ENCODE measurements around the gene HID1. TPM values are rescaled to one million over a fixed set of nuclear protein-coding genes. Genes with fewer than 3 reads are reported as not detected.
A peak's percentile ranks its signal among the peaks of the same experiment; 100 is the strongest.

Gene HID1
- total and polyA plus RNA-seq, 9 of the 15 experiments (the other 6 are each of a cell fraction or from before 2014, with no cell fraction given): 0.14 to 2.1 (median 0.54) TPM; not detected in 2

GRCh38 chr17:75012346-75013091 lies 40.0 kb upstream of the HID1 start, which contains the start of gene MRPL58 (continued):
- TF ChIP-seq MBD1 (CRISPR knock-in tag; IDR thresholded peaks at IDR 0.05) (no peak), TSC22D4 (tag; IDR thresholded peaks at IDR 0.05) (no peak), TCF7 (IDR thresholded peaks at IDR 0.05; ENCODE audit: borderline replicate concordance) (peak; percentile 45; the same call in 1 of the 2 replicates), ETV1 (tag; conservative IDR thresholded peaks at IDR 0.05; ENCODE audit: low read depth) (peak; percentile 47; the same call in 1 of the 2 replicates), ZNF398 (CRISPR knock-in tag; IDR thresholded peaks at IDR 0.05) (no peak), ZNF217 (CRISPR knock-in tag; IDR thresholded peaks at IDR 0.05) (no peak), MAFF (IDR thresholded peaks at IDR 0.05; ENCODE audit: low read length) (no peak), YY1 (IDR thresholded peaks at IDR 0.05; ENCODE audit: borderline replicate concordance in 1 of 3, control insufficient read depth in 1 of 3, extremely low read depth in 1 of 3, insufficient read depth in 3 of 3, insufficient read length in 1 of 3, insufficient replicate concordance in 2 of 3, low read depth in 1 of 3, low read length in 2 of 3) (peak; percentile 77 to 98 (median 95)), NFRKB (IDR thresholded peaks at IDR 0.05; ENCODE audit: low read depth) (no peak; the same call in none of the 2 replicates), RCOR1 (IDR thresholded peaks at IDR 0.05; ENCODE audit: borderline replicate concordance in 1 of 2, low read depth in 2 of 2, low read length in 2 of 2) (peak; percentile 6 to 73; a peak in 1 of 4 replicates), HMGN3 (IDR thresholded peaks at IDR 0.05; ENCODE audit: borderline replicate concordance, extremely low read depth, insufficient read length, low read depth, low read length) (peak; percentile 84), SMC3 (conservative IDR thresholded peaks at IDR 0.05; ENCODE audit: insufficient read depth, low read depth, low read length) (peak; percentile 35), NFIC (IDR thresholded peaks at IDR 0.05) (peak; percentile 41), BRF1 (IDR thresholded peaks at IDR 0.05; ENCODE audit: borderline replicate concordance, extremely low read depth, insufficient read length) (no peak), GATAD2A (IDR thresholded peaks at IDR 0.05) (peak; percentile 83; the same call in 1 of the 2 replicates), ATF7 (IDR thresholded peaks at IDR 0.05) (peak; percentile 77; the same call in 1 of the 2 replicates), IFI16 (CRISPR knock-in tag; IDR thresholded peaks at IDR 0.05) (no peak), NCOR1 (IDR thresholded peaks at IDR 0.05) (peak; percentile 47), STAT5A (IDR thresholded peaks at IDR 0.05; ENCODE audit: borderline replicate concordance, low read length) (no peak; the same call in 1 of the 2 replicates), CSDE1 (IDR thresholded peaks at IDR 0.05) (no peak), FOSL1 (tag; conservative IDR thresholded peaks at IDR 0.05) (0 out of 2 replicates have a peak, but pooled peaks have one; percentile 26), ZNF717 (CRISPR knock-in tag; IDR thresholded peaks at IDR 0.05) (no peak), SMAD4 (CRISPR knock-in tag; conservative IDR thresholded peaks at IDR 0.05) (peak; percentile 83), MLLT1 (IDR thresholded peaks at IDR 0.05) (no peak; a peak in 1 of 4 replicates)
